Stimulated activated CD4-positive, alpha-beta T cell treated with anti-CD3 and anti-CD28 coated beads, Interleukin-1b, Interleukin-23, amount 100 ng/mL, for 24 hours (primary cell): ENCODE data around the gene SMYD3.
A peak's percentile ranks its signal among the peaks of the same experiment; 100 is the strongest.

Experiments used
- DNase-seq, 4 experiments: peaks; one replicate each; pipeline ENCODE4 v3.0.0-alpha.2; 2020; ENCODE audit warnings: low read depth in 4 of 4, low spot score in 1 of 4

The SMYD3 gene

GRCh38 chr1:246471688-246472087 is 35.4 kb downstream of the SMYD3 start:
- DNase-seq, result no peak

DNA sequence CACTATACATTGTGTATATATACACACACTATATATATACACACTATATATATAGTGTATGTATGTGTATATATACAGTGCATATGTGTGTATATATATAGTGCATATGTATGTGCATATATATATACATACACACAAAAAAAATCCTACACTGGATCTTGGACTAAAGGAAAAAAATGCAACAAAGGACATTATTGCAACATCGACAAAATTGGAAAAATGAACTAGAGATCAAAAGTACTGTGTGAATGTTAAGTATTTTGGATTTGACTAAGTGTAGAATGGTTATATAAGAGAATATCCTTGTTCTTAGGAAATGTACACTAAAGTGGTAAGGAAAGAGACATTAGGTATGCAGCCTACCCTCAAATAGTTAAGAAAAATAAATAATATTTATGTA is 36.5 kb downstream of the SMYD3 start:
- DNase-seq, result no peak

DNA sequence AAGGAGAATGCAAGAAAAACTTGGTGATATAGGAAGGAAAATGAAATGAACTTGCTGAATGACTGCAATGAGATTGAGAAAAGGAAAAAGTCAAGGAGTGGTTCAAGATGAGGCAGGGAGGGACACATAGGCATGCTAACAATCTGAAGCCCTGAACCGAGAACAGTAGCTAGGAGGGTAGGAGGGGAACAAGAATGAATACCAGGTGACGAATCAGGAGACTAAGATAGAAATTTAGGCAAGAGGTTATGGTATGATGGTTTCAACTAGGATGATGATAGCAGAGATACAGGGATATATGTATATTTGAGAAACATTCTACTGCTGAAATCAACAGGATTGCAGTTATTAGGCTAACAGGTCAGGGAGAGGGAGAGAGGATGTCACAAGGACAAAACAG is 44.1 kb downstream of the SMYD3 start:
- DNase-seq, result no peak

DNA sequence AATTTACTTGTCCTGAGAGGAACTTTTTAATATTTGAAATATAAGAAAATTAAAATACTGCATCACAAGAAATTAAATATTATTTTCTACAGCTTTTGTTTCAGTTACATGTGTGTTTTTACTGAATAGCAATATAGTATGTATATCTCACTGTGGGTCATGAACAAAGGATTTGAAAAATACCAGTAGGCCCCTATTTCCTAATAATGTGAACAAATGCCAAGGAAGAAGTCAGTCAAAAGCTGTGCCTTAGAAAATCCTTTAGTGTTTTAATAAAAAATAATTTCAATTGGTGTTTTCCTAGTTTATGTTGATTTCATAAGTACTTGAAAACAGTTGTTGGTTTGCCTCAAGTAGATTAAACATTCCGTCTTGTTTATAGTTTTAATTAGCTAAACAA is 46.7 kb downstream of the SMYD3 start:
- DNase-seq, result no peak

DNA sequence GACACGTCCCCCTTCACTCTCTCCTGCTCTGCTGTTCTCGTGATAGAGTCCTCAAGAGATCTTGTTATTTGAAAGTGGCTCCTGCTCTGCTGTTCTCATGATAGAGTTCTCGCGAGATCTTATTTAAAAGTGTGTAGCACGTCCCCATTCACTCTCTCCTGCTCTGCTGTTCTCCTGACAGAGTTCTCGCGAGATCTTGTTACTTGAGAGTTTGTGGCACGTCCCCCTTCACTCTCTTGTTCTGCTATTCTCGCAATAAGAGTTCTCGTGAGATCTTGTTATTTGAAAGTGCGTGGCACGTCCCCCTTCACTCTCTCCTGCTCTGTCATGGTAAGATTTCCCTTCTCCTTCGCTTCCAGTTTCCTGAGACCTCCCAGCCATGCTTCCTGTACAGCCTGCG is 47.9 kb downstream of the SMYD3 start:
- no peak for DNase-seq

- no peak for DNase-seq
Observed at GRCh38 chr1:246455476-246455875, 51.6 kb downstream of the SMYD3 start.

DNA sequence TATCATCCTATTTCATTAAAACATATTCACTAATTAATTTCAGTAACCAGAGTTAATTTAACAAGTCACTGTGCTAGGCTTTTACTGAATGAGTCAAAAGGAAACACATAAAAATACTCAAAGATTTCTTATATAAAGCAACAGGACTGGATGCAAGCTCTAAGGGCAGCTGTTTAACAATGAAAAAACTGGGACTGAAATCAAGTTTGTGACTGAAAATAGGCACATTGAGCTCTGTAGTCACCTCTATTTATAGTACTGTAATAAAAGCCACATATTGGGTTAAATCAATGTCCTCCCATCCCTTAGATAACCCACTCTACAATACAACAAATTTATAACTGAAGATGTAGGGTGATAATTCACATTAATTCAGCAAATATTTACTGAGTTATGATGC is 52.4 kb downstream of the SMYD3 start:
- DNase-seq, result no peak

GRCh38 chr1:246450611-246451251 is 56.3 kb downstream of the SMYD3 start:
- DNase-seq, result no peak

DNA sequence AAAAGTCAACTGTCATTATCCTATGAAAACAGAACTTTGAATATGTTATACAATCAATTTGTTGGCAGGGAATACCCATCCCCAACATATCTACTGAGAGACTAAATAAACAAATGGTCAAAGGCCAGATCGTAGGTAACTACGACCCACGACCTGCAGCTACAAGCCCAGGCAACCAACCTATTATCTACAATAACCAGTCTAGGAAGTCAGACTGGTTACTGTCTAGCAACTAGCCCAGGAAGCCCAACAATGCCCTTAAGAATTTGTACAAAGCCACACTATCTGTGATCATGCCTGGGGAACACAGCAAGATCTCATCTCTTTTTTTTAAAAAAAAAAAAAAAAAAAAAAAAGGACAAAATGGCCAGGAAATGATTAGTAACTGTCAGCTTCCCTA is 58.7 kb downstream of the SMYD3 start:
- DNase-seq, result no peak

DNA sequence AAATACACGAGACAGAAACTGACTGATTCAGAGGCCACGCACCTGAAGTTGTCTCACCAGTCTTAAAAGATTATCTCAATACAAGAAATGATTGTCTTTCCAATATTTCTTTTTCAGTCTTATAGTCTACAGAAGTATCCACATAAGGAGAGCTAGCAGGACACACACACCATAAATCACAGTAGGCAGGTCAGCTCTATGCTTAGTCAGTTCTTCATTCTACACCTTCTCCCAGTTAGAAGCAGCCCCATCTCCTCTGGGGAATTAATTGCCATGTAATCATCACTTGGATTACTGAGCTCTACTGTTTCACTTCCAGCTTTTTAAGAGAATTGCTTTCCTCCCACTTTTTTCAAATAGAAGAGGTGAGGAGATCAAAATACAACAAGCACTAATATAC is 59.6 kb downstream of the SMYD3 start:
- no peak for DNase-seq

DNA sequence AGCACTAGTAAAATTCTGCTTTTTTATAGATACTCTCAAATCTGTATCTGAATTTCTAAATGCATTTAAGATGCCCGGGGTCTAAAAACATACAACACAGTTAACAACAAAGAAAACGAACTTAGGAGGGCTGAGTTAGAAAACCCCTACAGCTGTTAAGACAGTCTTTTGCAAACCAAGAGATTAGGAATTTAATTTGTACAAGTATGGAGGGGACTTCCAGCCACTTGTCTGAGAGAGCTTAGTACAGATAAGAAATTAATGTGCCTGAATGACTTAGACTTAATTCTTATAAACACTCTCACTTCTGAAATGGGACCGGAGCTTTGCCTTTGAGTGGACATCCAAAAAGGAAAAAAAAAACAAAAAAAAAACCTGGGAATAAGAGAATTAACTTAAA is 61.6 kb downstream of the SMYD3 start:
- no peak for DNase-seq

DNA sequence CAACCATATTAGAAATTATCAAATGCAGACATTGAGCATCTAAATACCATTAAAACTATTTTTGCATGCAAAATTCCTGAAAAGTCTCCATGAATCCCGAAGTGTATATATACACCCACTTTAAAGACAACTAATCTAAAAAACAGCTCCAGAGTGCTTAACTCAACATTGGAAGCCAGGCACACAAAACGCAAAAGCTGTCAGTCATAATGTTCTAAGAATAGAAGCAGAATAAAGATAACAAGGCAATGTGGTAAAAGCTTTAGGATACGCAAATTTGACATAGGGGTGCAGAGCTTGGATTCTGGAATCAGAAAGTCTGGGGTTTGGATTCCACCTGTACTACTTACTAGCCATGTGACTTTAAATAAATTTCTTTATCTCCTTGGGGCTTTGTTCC is 62.5 kb downstream of the SMYD3 start:
- no peak for DNase-seq

DNA sequence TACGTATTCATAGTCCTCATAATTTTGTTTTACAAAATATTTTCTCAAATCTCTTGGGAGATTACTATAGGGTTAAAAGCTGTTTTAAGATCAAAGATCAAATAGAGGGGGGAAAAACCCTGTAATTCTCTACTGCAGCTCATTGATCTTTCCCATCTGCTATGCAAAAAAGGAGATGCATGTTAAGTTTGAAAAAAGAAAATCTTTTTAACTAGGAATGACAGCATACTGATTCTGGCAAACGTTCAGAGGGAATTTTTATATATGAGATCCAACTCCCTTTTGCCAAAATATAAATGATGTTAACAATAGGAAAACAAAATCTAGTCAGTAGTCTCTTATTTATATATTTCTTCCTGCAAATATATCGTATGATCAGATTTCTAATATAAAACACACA is 69.1 kb downstream of the SMYD3 start:
- DNase-seq, result no peak

GRCh38 chr1:246435421-246436041 is 71.5 kb downstream of the SMYD3 start:
- DNase-seq, result no peak

DNA sequence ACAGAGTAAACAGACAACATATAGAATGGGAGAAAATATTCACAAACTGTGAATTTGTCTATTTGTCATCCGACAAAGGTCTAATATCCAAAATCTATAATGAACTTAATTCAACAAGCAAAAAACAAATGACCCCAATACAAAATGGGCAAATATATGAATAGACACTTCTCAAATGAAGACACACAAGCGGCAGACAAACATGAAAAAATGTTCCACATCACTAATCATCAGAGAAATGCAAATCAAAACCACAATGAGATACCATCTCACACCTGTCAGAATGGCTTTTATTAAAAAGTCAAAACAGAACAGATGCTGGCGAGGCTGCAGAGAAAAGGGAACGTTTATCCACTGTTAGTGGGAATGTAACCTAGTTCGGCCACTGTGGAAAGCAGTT is 72.7 kb downstream of the SMYD3 start:
- no peak for DNase-seq

GRCh38 chr1:246428542-246429308 is 78.4 kb downstream of the SMYD3 start:
- DNase-seq, result peak in 1 of 4 experiments; percentile 13

- no peak for DNase-seq
Observed at GRCh38 chr1:246427611-246428010, 79.5 kb downstream of the SMYD3 start.

- DNase-seq, result no peak
Observed at GRCh38 chr1:246425895-246426294, 81.2 kb downstream of the SMYD3 start.

GRCh38 chr1:246425139-246425794 is 81.8 kb downstream of the SMYD3 start:
- no peak for DNase-seq

GRCh38 chr1:246420300-246420699 is 86.8 kb downstream of the SMYD3 start:
- no peak for DNase-seq

- no peak for DNase-seq
Observed at GRCh38 chr1:246418565-246419312, 88.3 kb downstream of the SMYD3 start.
